ENCODE results near the gene ZMYND19.
"Not testable (repeated sequence)": the region's sequence is repeated elsewhere in the genome, so short reads cannot be mapped to it uniquely, and the experiment has no call there.

Gene ZMYND19

GRCh38 chr9:137586854-137587253, 3.5 kb downstream of the ZMYND19 start:
- DNase-seq = no peak

GRCh38 chr9:137583957-137584356, 6.4 kb downstream of the ZMYND19 start:
- no peak for DNase-seq

GRCh38 chr9:137583347-137583746, 7.0 kb downstream of the ZMYND19 start:
- DNase-seq = no peak

GRCh38 chr9:137582286-137582860, 7.9 kb downstream of the ZMYND19 start:
- no peak for DNase-seq

GRCh38 chr9:137581361-137582285, 8.7 kb downstream of the ZMYND19 start:
- DNase-seq = no peak

GRCh38 chr9:137580954-137581322, 9.4 kb downstream of the ZMYND19 start:
- no peak for DNase-seq

GRCh38 chr9:137580209-137580953, 9.9 kb downstream of the ZMYND19 start:
- DNase-seq = no peak

GRCh38 chr9:137579259-137579604, 11.1 kb downstream of the ZMYND19 start:
- no peak for DNase-seq

GRCh38 chr9:137578518-137579258, 11.6 kb downstream of the ZMYND19 start, which contains the start of gene DPH7:
TSS of gene DPH7 (minus strand) at chr9:137578925. CDS start at chr9:137578777, 148 bp downstream.
- DNase-seq = peak; percentile 96

- DNase-seq = no peak
Observed at GRCh38 chr9:137575716-137576411, 14.4 kb downstream of the ZMYND19 start.

GRCh38 chr9:137575364-137575715, 15.0 kb downstream of the ZMYND19 start:
- DNase-seq = no peak

GRCh38 chr9:137574192-137574591, 16.1 kb downstream of the ZMYND19 start:
- DNase-seq = no peak

- no peak for DNase-seq
Observed at GRCh38 chr9:137570566-137570965, 19.7 kb downstream of the ZMYND19 start.

- DNase-seq = no peak
Observed at GRCh38 chr9:137569609-137570203, 20.6 kb downstream of the ZMYND19 start.

- DNase-seq = not testable (repeated sequence)
Observed at GRCh38 chr9:137568445-137568844, 21.9 kb downstream of the ZMYND19 start.

- DNase-seq = no peak
Observed at GRCh38 chr9:137564817-137565411, 25.4 kb downstream of the ZMYND19 start.

- no peak for DNase-seq
Observed at GRCh38 chr9:137564134-137564533, 26.2 kb downstream of the ZMYND19 start.

- no peak for DNase-seq
Observed at GRCh38 chr9:137558127-137558526, 32.2 kb downstream of the ZMYND19 start.

- DNase-seq = no peak
Observed at GRCh38 chr9:137556069-137556838, 34.1 kb downstream of the ZMYND19 start.

GRCh38 chr9:137555179-137555578, 35.1 kb downstream of the ZMYND19 start:
- DNase-seq = no peak

GRCh38 chr9:137554349-137554748, 36.0 kb downstream of the ZMYND19 start:
- DNase-seq = no peak

Measured in T1000 (cell line).